PC-9 (cell line): ENCODE measurements around the gene GNAI1. TPM values are rescaled to one million over a fixed set of nuclear protein-coding genes. Genes with fewer than 3 reads are reported as not detected.

Experiments
- BruUV-seq: library from RNA; stranded (reverse); fragments of 400-500 nt; replicated peaks from 2 replicates; lab custom pipeline; 2021; lab: Mats Ljungman, UMichigan
- CTCF ChIA-PET: fragments of 300-600 bp; sonication (Branson Sonifier 250); formaldehyde crosslinking; loops from one replicate; lab custom pipeline; 2022; ENCODE audit warnings: antibody characterized with exemption; lab: Charles Lee
- POLR2A ChIA-PET: fragments of 300-600 bp; sonication (Branson Sonifier 250); formaldehyde crosslinking; loops from one replicate; lab custom pipeline; 2022; ENCODE audit warnings: antibody characterized with exemption; ENCODE audit not compliant: unreplicated experiment; lab: Charles Lee
- DNase-seq, 2 experiments: peaks; one replicate each; pipeline versions ENCODE4 v3.0.0 to v3.0.0-alpha.2; 2015 to 2022; ENCODE audit warnings: mixed read lengths in 1 of 2
- H2AFZ ChIP-seq: fragments of 200-600 bp; sonication (generic); 2 replicates; pipeline ENCODE4 v1.8.1; 2017; ENCODE audit warnings: antibody characterized with exemption
- H3F3A ChIP-seq: fragments of 200-600 bp; sonication (generic); 2 replicates; pipeline ENCODE4 v1.8.1; 2017; ENCODE audit warnings: antibody characterized with exemption, mild to moderate bottlenecking, low read depth; ENCODE audit not compliant: insufficient read depth
- H3K27ac ChIP-seq: fragments of 200-600 bp; sonication (generic); 2 replicates; pipeline ENCODE4 v1.6.1; 2016; ENCODE audit warnings: mixed run types
- H3K27me3 ChIP-seq: fragments of 200-600 bp; sonication (generic); 2 replicates; pipeline ENCODE4 v1.6.1; 2016; ENCODE audit warnings: low read depth, mixed run types; ENCODE audit not compliant: insufficient read depth
- H3K36me3 ChIP-seq: fragments of 200-600 bp; sonication (generic); 2 replicates; pipeline ENCODE4 v1.6.1; 2016; ENCODE audit warnings: low read depth, mixed run types
- H3K4me1 ChIP-seq: fragments of 200-600 bp; sonication (generic); replicated peaks from 2 replicates; pipeline ENCODE4 v1.6.1; 2016; ENCODE audit warnings: mixed run types; ENCODE audit not compliant: insufficient read depth
- H3K4me2 ChIP-seq: fragments of 200-600 bp; sonication (generic); 2 replicates; pipeline ENCODE4 v1.6.1; 2017; ENCODE audit warnings: mixed run types
- H3K4me3 ChIP-seq: fragments of 200-600 bp; sonication (generic); 2 replicates; pipeline ENCODE4 v1.6.1; 2016; ENCODE audit warnings: mixed run types
- H3K79me2 ChIP-seq: fragments of 200-600 bp; sonication (generic); 2 replicates; pipeline ENCODE4 v1.6.1; 2017; ENCODE audit warnings: low read depth, mixed run types
- H3K9me2 ChIP-seq: fragments of 200-600 bp; sonication (generic); 2 replicates; pipeline ENCODE4 v1.8.1; 2017; ENCODE audit warnings: mild to moderate bottlenecking; ENCODE audit not compliant: insufficient read depth
- H3K9me3 ChIP-seq: fragments of 200-600 bp; sonication (generic); 2 replicates; pipeline ENCODE4 v1.8.1; 2016; ENCODE audit warnings: low read depth; ENCODE audit not compliant: insufficient read depth
- H4K20me1 ChIP-seq: fragments of 200-600 bp; sonication (generic); 2 replicates; pipeline ENCODE4 v1.8.1; 2017; ENCODE audit not compliant: insufficient read depth
- EZH2 ChIP-seq: fragments of 200-600 bp; sonication (generic); IDR thresholded peaks from 2 replicates; pipeline ENCODE4 v1.8.0; 2017; ENCODE audit warnings: antibody characterized with exemption, low read depth
- intact Hi-C: fragments of 100-400 bp; cut with micrococcal nuclease; formaldehyde crosslinking; loops from one replicate; pipeline ENCODE4 v1.10.0; 2022; ENCODE audit not compliant: unreplicated experiment
- total RNA-seq: library from RNA; stranded (reverse); gene quantifications from 2 replicates; pipeline ENCODE4 v1.2.3, GENCODE V29; 2021
- TF ChIP-seq, protein P1 (sequence below): fragments of 200-600 bp; sonication (generic); conservative IDR thresholded peaks from 2 replicates; pipeline ENCODE4 v1.6.1; 2017; ENCODE audit warnings: mixed run types, antibody characterized with exemption, mild to moderate bottlenecking, moderate library complexity

GNAI1 gene
- total RNA-seq, 1 experiment from 2014 or later, result 16.8 TPM

GRCh38 chr7:80189638-80190037 lies 55.0 kb downstream of the GNAI1 start:
- Histone ChIP-seq H4K20me1 (no peaks in the 10 kb centered on the region), H3K27me3 (no peaks in the 10 kb centered on the region), H3F3A (no peaks in the 10 kb centered on the region; the same call in 1 of the 2 replicates), H3K36me3 (no peaks in the 10 kb centered on the region), H3K27ac (no peak overlapping the region), H3K4me2 (no peak overlapping the region), H3K4me1 (no peaks in the 10 kb centered on the region), H2AFZ (no peak overlapping the region), H3K4me3 (no peak overlapping the region), H3K9me2 (no peaks in the 10 kb centered on the region), H3K9me3 (no peaks in the 10 kb centered on the region), H3K79me2 (no peaks in the 10 kb centered on the region)
- intact Hi-C loops, result no loop called here
- CTCF ChIA-PET, result no interaction called here
- POLR2A ChIA-PET, result no interaction called here
- no TSS peak for BruUV-seq
- DNase-seq, result no peak
- no peak for TF ChIP-seq EZH2
- TF ChIP-seq, protein P1, sequence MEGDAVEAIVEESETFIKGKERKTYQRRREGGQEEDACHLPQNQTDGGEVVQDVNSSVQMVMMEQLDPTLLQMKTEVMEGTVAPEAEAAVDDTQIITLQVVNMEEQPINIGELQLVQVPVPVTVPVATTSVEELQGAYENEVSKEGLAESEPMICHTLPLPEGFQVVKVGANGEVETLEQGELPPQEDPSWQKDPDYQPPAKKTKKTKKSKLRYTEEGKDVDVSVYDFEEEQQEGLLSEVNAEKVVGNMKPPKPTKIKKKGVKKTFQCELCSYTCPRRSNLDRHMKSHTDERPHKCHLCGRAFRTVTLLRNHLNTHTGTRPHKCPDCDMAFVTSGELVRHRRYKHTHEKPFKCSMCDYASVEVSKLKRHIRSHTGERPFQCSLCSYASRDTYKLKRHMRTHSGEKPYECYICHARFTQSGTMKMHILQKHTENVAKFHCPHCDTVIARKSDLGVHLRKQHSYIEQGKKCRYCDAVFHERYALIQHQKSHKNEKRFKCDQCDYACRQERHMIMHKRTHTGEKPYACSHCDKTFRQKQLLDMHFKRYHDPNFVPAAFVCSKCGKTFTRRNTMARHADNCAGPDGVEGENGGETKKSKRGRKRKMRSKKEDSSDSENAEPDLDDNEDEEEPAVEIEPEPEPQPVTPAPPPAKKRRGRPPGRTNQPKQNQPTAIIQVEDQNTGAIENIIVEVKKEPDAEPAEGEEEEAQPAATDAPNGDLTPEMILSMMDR, result no peak

GRCh38 chr7:80197627-80198026 lies 63.0 kb downstream of the GNAI1 start:
- intact Hi-C loops, result no loop called here
- DNase-seq, result no peak

DNA sequence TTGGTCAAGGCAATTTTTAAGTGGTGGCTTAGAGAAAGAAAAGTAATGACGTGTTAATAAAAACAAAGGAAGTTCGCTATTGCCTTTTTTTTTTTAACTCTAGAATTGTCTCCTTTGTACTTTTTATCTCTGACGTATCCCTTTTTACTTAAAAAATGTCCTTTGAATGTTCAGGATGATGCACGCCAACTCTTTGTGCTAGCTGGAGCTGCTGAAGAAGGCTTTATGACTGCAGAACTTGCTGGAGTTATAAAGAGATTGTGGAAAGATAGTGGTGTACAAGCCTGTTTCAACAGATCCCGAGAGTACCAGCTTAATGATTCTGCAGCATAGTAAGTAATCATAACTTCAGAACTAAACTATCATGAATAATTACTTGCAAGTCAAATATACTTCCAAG lies 64.4 kb downstream of the GNAI1 start:
- no peak overlapping the region for H3K4me2 ChIP-seq

More at GRCh38 chr7:80197627-80198026, 63.0 kb downstream of the GNAI1 start:
- Histone ChIP-seq H4K20me1 (no peaks in the 10 kb centered on the region), H3K4me3 (no peak overlapping the region), H3K27ac (no peak overlapping the region), H3K9me3 (no peaks in the 10 kb centered on the region), H3K36me3 (no peaks in the 10 kb centered on the region; the same call in 1 of the 2 replicates), H3K4me2 (no peak overlapping the region), H3K27me3 (no peaks in the 10 kb centered on the region), H3K9me2 (no peaks in the 10 kb centered on the region), H2AFZ (no peak overlapping the region), H3F3A (no peaks in the 10 kb centered on the region), H3K79me2 (no peaks in the 10 kb centered on the region), H3K4me1 (no peaks in the 10 kb centered on the region)
- BruUV-seq, result no TSS peak
- TF ChIP-seq, protein P1, result no peak
- TF ChIP-seq EZH2, result no peak
- POLR2A ChIA-PET, result no interaction called here
- CTCF ChIA-PET, result no interaction called here

More for the DNA sequence above, 64.4 kb downstream of the GNAI1 start:
- no TSS peak for BruUV-seq
- Histone ChIP-seq H2AFZ (no peak overlapping the region), H4K20me1 (no peaks in the 10 kb centered on the region), H3K4me1 (no peaks in the 10 kb centered on the region), H3K79me2 (no peaks in the 10 kb centered on the region), H3K9me2 (no peaks in the 10 kb centered on the region), H3K9me3 (no peaks in the 10 kb centered on the region), H3K27me3 (no peaks in the 10 kb centered on the region), H3F3A (no peaks in the 10 kb centered on the region), H3K36me3 (peaks cover 4% of the 10 kb centered on the region), H3K27ac (no peak overlapping the region), H3K4me3 (no peak overlapping the region)
- ChIA-PET POLR2A (no interaction called here), CTCF (no interaction called here)
- intact Hi-C loops, result no loop called here
- TF ChIP-seq, protein P1, result no peak
- TF ChIP-seq EZH2, result no peak
- DNase-seq, result no peak
